Stimulated activated memory B cell treated with anti-CD40 and anti-IgM and Interleukin-4, amounts not matched to agents 10 μg/mL and 1 μg/mL and 100 μg/mL, for 72 hours (primary cell): ENCODE measurements around the gene ARPC5.

Source experiments
- ATAC-seq: fragments of 150-1000 bp; cut with Tn5 transposase; 2 replicates; pipeline ENCODE4 v1.10.0; 2021
- H3K27ac Mint-ChIP-seq: one replicate; pipeline ENCODE4 v1.8.0; 2022; ENCODE audit warnings: mild to moderate bottlenecking, mixed read lengths
- H3K27me3 Mint-ChIP-seq: one replicate; pipeline ENCODE4 v1.8.0; 2022; ENCODE audit warnings: mixed read lengths
- H3K36me3 Mint-ChIP-seq: one replicate; pipeline ENCODE4 v1.8.0; 2022; ENCODE audit warnings: mixed read lengths
- H3K4me1 Mint-ChIP-seq: one replicate; pipeline ENCODE4 v1.8.0; 2022; ENCODE audit warnings: mixed read lengths
- H3K4me3 Mint-ChIP-seq: one replicate; pipeline ENCODE4 v1.8.0; 2022; ENCODE audit warnings: mild to moderate bottlenecking, moderate library complexity, mixed read lengths
- H3K9me3 Mint-ChIP-seq: one replicate; pipeline ENCODE4 v1.8.0; 2022; ENCODE audit warnings: mixed read lengths

ARPC5 gene

DNA sequence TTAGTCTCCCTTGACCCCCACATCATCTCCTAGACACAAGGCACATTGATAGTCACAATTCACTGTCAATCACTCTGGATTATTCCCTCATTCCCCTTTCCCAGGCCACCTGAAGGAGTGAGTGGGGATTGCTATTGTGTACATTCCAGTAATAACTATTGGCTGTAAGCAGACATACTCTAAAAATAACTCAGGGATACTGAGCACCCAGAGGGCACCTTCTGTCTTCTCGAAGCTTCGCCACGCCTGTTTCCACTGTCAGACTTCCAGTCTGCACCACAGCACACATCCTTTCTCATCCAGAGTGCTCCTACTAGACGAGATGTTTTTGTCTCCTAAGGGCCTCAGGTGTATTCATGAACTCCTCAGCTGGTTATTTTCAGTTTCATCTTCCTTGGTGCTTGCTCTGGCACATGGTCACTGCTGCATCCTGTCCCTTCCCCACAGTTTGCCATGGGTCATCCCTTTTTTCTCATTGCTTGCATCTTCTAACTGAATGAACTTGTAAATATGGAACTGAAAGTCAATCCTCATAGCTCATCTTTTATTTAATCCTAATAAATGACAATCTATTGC is 18.4 kb upstream of the ARPC5 start:
- no peak for ATAC-seq
- H3K36me3 Mint-ChIP-seq, result no peaks in the 10 kb centered on the region
- H3K4me3 Mint-ChIP-seq, result no peak overlapping the region
- H3K4me1 Mint-ChIP-seq, result peaks cover 6% of the 10 kb centered on the region
- no peaks in the 10 kb centered on the region for H3K27me3 Mint-ChIP-seq
- H3K9me3 Mint-ChIP-seq, result no peaks in the 10 kb centered on the region
- H3K27ac Mint-ChIP-seq, result no peak overlapping the region

DNA sequence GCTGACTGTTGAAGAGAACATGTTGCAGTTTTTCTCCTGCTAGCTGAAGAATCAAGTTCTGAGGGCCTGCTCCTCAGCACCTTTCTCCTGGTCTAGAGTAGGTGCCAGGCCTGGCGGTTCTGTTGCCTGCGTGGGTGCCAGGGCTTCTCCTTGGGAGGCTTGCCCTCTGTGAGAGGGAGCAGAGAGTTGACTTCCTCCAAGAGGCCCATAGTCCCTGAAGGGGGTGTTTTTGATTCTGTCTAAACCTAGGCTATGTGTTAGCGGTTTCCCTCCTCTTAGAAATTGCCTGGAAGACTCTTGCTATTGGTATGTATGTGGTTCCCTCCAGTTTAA is 17.8 kb upstream of the ARPC5 start:
- H3K27me3 Mint-ChIP-seq, result no peaks in the 10 kb centered on the region
- H3K9me3 Mint-ChIP-seq, result no peaks in the 10 kb centered on the region
- peaks cover 6% of the 10 kb centered on the region for H3K4me1 Mint-ChIP-seq
- no peak overlapping the region for H3K4me3 Mint-ChIP-seq
- no peaks in the 10 kb centered on the region for H3K36me3 Mint-ChIP-seq
- no peak overlapping the region for H3K27ac Mint-ChIP-seq
- no peak for ATAC-seq

DNA sequence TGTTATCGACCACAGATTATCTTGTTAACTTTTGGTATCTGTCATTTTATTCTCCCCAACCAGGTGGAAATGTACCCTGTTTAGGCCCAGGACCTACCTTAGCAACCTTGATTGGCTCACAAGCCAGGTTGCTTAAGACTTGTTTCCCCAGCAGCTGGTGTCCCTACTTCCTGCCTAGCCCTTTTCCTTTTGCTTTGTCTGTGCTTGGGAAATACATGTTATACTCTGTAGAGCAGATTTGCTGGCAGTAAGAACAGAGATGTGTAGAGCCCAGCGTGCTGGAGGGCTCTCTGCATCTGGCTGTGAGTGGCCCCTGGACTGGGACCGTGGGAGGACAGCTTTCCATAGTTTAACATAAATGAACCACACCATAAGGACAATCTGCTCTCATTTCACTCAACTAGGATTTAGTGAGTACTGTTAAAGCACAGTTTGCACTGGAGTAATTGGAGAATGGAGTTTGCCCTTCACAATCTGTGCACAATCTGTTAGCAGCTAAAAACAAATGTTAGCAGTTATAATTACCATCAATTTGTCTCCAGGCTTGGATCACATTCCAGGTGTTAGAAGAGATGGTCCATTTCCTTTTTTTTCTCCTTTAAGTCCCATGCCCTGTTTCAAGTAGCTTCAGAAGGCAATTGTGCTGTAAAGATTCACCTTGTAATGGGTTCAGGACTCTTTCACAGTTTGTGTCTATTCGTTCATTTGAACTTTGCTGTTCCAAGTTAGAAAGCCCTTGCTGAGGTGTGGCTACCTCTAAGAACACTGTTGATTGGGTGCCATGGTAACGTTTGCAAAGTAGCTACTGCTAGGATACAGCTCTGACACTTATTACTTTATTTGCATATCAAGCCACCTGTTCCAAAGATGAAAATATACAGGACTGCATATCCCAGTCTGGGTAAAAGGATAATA is 17.2 kb upstream of the ARPC5 start, which contains the start of gene APOBEC4:
APOBEC4 (minus strand) TSS at position 770 of the 915 bp plus-strand sequence. CDS start 4,535 bp downstream, outside the sequence.
- Mint-ChIP-seq H3K9me3 (no peaks in the 10 kb centered on the region), H3K27me3 (no peaks in the 10 kb centered on the region), H3K4me3 (no peak within 1 kb of the TSS), H3K4me1 (peaks cover 6% of the 10 kb centered on the region), H3K36me3 (no peaks in the 10 kb centered on the region), H3K27ac (no peak within 1 kb of the TSS)
- no peak for ATAC-seq

DNA sequence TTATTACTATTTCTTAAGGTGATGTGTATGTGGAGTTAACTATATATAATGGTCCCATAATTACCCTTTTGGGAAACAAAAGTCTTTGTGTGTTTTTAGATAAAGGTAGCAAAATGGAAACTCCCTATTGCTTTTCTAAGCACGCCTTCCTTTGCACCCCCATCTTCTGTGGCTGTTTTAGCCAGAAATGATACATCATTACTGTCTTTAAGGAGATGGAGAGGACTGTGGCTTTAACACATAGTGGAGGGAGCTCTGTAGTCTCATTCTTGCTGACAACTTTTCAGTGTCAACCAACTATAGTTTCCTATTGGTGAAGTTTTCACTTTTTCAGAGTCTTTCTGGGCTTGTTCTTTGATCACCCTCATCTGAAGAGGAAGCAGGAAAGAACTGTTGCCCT is 16.5 kb upstream of the ARPC5 start:
- Mint-ChIP-seq H3K27ac (no peak overlapping the region), H3K9me3 (no peaks in the 10 kb centered on the region), H3K36me3 (no peaks in the 10 kb centered on the region), H3K4me1 (peaks cover 6% of the 10 kb centered on the region), H3K27me3 (no peaks in the 10 kb centered on the region), H3K4me3 (no peak overlapping the region)
- no peak for ATAC-seq

DNA sequence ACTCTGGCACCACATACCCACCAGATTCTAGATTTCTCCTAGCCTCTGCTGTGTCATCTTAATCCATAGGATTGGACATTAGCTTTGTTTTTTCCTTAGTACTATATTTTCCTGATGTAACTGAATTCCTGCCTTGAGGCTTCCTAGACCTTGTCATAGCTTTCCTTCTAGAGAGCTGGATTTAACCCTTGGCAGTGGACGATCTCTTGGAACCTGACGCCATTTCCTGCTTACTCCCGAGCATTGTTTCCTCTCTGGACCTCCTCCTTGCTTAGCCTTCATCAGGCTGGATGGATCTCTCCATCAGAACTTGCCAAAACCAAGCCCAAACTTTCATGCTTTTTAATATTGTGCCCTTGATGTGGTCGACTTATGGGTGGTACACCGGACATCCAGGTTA is 16.0 kb upstream of the ARPC5 start:
- no peak for ATAC-seq
- Mint-ChIP-seq H3K4me3 (no peak overlapping the region), H3K4me1 (peaks cover 6% of the 10 kb centered on the region), H3K36me3 (no peaks in the 10 kb centered on the region), H3K9me3 (no peaks in the 10 kb centered on the region), H3K27ac (no peak overlapping the region), H3K27me3 (no peaks in the 10 kb centered on the region)

DNA sequence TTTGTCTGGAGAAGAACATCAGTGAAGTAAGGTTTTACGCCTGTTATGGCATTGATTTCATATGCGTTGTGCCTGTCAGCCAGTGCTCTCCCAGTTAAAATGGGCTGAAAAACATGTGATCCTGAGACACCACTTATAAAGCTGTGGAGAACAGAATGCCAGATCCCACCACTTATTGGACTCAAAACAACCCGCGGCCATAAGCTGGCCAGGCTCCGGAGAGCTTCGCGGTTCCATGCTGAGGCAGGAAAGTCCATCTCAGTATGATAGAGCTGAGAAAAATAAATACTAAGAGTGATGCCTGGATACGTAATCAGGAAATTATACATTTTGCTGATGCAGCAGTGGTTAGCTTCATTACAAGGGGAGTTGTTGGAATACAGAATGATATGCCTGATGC is 12.5 kb upstream of the ARPC5 start:
- Mint-ChIP-seq H3K4me3 (no peak overlapping the region), H3K27ac (no peak overlapping the region), H3K9me3 (no peaks in the 10 kb centered on the region), H3K27me3 (no peaks in the 10 kb centered on the region), H3K36me3 (no peaks in the 10 kb centered on the region), H3K4me1 (no peaks in the 10 kb centered on the region)
- ATAC-seq, result no peak

DNA sequence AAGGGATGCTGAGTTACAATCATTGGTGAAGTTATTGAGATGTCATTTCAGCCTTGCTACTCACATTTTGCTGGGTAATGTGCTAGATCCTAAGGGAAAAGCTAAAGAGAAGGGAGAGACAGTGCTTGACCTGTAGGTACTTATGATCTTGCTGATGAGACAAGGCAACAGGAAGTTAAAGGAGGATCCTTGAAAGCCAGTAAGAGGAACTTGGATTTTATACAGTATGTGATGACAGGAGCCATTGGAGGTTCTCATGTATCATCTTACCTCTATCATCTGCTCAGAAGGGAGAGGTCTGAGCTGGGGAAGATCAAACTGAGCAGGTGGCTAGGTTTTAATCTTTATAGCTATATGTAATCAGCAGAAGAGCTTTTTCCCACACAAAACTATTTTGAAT is 11.2 kb upstream of the ARPC5 start:
- no peaks in the 10 kb centered on the region for H3K9me3 Mint-ChIP-seq
- no peak overlapping the region for H3K4me3 Mint-ChIP-seq
- H3K27ac Mint-ChIP-seq, result no peak overlapping the region
- ATAC-seq, result no peak
- no peaks in the 10 kb centered on the region for H3K4me1 Mint-ChIP-seq
- no peaks in the 10 kb centered on the region for H3K36me3 Mint-ChIP-seq
- H3K27me3 Mint-ChIP-seq, result no peaks in the 10 kb centered on the region

DNA sequence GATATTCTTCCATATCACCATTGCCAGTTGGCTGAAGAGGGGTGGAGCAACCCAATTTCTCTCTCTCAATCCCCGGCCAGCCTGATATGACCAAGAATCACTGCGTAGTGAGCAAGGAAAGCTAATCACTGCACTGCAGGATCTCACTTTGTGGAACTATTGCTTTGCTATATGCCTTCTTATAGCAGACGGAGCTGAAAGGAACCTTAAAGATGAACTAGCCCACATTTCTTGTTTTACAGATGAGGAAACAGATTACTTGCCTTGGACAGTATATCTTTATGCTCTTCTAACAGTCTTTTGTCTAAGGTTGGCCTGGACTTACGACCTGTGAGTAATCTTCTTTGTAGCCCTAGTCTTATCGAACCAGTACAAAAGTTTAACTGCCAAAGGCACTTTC is 9.9 kb upstream of the ARPC5 start:
- no peaks in the 10 kb centered on the region for H3K9me3 Mint-ChIP-seq
- no peak for ATAC-seq
- H3K4me3 Mint-ChIP-seq, result no peak overlapping the region
- H3K27me3 Mint-ChIP-seq, result no peaks in the 10 kb centered on the region
- H3K4me1 Mint-ChIP-seq, result no peaks in the 10 kb centered on the region
- no peaks in the 10 kb centered on the region for H3K36me3 Mint-ChIP-seq
- H3K27ac Mint-ChIP-seq, result no peak overlapping the region

DNA sequence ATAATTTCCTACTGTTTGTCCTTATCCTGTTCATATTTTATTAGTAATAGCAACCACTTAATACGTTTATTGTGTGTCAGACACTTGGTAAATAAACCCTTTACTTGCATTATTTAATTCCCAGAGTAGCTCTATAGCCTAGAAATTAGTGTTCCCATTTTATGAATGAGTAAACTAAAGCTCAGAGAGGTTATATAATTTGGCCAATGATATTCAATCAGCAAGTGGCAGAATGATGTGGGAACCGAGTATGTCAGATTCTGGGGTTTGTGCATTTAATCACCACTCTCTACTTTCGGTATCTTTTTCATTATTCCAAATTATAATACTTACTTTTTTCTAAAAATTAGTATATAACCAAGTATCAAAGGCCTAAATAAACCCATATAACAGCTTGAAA is 6.6 kb upstream of the ARPC5 start:
- Mint-ChIP-seq H3K4me1 (no peaks in the 10 kb centered on the region), H3K4me3 (no peak overlapping the region), H3K27ac (no peak overlapping the region), H3K36me3 (no peaks in the 10 kb centered on the region), H3K9me3 (no peaks in the 10 kb centered on the region), H3K27me3 (no peaks in the 10 kb centered on the region)
- no peak for ATAC-seq

DNA sequence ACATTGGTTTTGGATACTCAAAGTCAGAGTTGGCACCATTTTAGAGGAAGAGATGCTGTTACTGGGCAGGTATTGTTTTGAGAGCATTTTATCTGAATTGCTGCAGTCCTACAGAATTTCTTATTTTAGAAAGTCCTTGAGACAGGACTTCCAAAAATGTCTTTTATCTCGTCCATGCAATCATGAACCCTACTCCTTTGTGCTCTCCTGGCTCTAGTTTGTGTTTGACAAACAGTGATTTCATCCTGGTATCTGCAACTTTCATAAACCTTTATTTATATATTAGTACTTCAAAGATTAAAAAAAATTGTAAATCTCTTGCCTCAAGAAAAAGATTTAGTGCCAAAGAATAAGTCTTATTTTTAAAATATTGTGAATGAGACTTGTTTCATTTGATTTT is 4.6 kb upstream of the ARPC5 start:
- no peaks in the 10 kb centered on the region for H3K9me3 Mint-ChIP-seq
- H3K27ac Mint-ChIP-seq, result no peak overlapping the region
- no peak overlapping the region for H3K4me3 Mint-ChIP-seq
- ATAC-seq, result no peak
- H3K4me1 Mint-ChIP-seq, result peaks cover 9% of the 10 kb centered on the region
- H3K36me3 Mint-ChIP-seq, result no peaks in the 10 kb centered on the region
- H3K27me3 Mint-ChIP-seq, result no peaks in the 10 kb centered on the region

DNA sequence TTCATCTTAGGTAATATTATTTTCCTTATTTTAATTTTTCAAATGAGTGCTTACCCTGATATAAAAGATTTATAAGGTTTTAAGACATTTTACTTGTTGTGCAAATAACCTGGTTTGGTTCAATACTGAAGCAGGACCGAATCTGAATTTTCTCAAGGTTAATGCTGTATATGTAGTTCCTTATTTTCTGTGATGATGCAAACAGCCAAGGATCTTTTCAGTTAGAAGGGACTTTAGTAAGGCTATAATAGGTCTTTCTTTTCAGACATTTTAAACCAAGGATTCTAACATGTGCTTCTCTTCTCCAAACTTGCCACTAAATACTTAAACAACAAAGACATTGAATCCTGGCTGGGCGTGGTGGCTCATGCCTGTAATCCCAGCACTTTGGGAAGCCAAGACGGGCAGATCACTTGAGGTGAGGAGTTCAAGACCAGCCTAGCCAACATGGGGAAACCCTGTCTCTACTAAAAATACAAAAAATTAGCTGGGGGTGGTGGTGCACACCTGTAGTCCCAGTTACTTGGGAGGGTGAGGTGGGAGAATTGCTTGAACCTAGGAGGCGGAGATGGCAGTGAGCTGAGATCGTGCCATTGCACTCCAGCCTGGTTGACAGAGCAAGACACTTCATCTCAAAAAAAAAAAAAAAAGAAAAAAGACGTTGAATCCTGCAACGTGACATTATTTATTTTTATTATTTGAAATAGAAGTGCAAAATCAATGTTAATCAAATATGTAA is 3.2 kb upstream of the ARPC5 start:
- Mint-ChIP-seq H3K36me3 (no peaks in the 10 kb centered on the region), H3K4me3 (no peak overlapping the region), H3K9me3 (no peaks in the 10 kb centered on the region), H3K27me3 (no peaks in the 10 kb centered on the region), H3K27ac (no peak overlapping the region), H3K4me1 (peaks cover 10% of the 10 kb centered on the region)
- no peak for ATAC-seq

DNA sequence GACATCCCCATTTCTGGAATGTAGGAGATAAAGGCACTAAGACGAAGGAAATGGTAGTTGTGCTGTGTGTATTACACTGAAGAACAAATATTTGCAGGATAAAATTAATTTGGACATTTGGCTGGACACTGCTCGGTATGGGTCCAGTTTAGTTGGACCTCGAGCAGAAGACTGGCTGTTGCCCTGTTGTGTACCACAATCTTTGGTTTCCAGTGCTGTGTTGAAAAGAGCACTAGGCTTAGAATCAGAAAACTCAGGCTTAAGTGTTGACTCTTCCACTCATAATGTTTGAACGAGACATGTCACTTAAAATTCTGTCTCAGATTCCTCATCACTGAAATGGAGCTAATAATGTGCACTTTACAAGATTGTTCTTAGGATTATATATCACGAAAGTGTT is 1.2 kb upstream of the ARPC5 start:
- H3K9me3 Mint-ChIP-seq, result no peaks in the 10 kb centered on the region
- H3K27me3 Mint-ChIP-seq, result no peaks in the 10 kb centered on the region
- no peak for ATAC-seq
- no peaks in the 10 kb centered on the region for H3K36me3 Mint-ChIP-seq
- H3K4me1 Mint-ChIP-seq, result peaks cover 16% of the 10 kb centered on the region
- peak overlapping the region; percentile 99 for H3K4me3 Mint-ChIP-seq
- H3K27ac Mint-ChIP-seq, result no peak overlapping the region

DNA sequence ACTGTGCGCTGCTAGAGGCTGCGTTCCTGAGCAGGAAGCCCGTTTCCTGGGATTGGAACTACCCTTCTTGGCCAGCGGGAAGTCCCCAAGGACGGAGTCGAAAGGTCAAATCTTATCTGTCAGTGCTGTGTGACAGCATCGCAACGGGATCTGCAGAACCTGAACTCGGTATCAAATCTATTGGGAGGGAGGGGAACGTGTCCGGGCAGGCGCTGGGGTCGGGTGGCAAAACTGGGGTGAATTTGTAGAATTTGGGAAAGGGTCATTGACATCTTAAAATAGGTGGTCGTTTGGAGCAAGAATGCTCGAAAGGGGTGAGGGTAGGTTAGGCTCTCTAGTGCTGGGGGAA is 725 bp upstream of the ARPC5 start:
- H3K27me3 Mint-ChIP-seq, result no peaks in the 10 kb centered on the region
- no peaks in the 10 kb centered on the region for H3K36me3 Mint-ChIP-seq
- no peaks in the 10 kb centered on the region for H3K9me3 Mint-ChIP-seq
- H3K4me3 Mint-ChIP-seq, result peak overlapping the region; percentile 99
- ATAC-seq, result no peak
- peak overlapping the region; percentile 92 for H3K27ac Mint-ChIP-seq
- H3K4me1 Mint-ChIP-seq, result peaks cover 16% of the 10 kb centered on the region

DNA sequence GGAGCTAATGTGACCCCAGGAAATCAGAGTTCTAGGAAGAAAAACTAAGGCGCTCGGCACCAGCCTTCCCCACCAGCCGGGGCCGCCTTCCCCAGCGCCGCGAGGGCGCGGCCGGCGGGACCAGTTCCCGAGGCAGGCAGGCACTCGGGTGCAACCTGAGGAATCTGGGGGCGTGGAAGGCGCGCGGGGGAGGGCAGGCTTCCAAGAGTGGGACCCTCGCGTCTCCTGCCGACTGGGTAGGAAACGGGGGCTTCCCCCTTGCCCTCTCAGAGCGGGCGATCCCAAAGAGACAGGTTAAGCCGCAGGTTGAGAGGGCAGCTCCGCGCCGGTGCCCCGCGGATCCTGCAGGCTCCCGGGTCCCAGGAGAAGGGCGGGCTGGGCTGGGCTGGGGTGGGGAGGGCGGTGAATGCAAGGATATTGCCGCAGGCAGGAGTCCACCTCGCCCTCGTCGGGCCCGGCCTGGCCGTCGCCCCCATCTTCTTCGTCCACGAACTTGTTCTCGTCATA is 431 bp downstream of the ARPC5 start:
- Mint-ChIP-seq H3K27ac (peak overlapping the region; percentile 92), H3K27me3 (no peaks in the 10 kb centered on the region), H3K9me3 (no peaks in the 10 kb centered on the region), H3K36me3 (peaks cover 8% of the 10 kb centered on the region), H3K4me1 (peaks cover 25% of the 10 kb centered on the region), H3K4me3 (peak overlapping the region; percentile 99)
- peak; percentile 37 for ATAC-seq

DNA sequence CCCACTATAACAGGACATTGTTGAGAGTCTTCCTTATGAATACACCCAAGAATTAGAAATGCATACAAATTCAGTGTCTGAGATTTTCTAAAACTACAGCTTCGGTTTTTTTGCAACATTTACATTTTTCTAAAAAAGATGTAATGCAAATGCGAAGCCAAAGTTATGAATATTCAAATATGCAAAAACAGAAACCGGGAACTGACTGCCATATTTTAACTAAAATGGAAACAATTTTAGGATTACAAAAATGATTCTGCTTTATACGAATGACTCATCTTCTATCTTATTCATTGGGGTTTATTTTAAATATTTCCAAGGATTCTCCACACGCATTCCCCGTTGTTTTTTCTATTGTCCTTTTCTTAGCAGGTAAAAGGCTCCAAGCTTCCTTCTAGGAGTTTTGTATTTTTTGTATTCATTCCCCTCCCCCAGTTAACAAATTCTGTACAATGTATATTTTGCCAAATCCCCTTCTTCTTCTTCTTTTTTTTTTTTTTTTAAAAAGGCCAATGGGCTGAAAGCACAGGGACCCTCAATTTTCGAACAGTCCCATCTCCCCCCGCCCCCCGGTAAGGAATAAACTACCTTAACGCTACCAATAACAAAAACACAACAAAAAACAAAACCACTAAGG is 1.0 kb downstream of the ARPC5 start:
- Mint-ChIP-seq H3K9me3 (no peaks in the 10 kb centered on the region), H3K36me3 (peaks cover 8% of the 10 kb centered on the region), H3K4me1 (peaks cover 25% of the 10 kb centered on the region), H3K27me3 (no peaks in the 10 kb centered on the region), H3K27ac (peak overlapping the region; percentile 92), H3K4me3 (peak overlapping the region; percentile 99)
- ATAC-seq, result no peak
